22Rv1 (cell line): ENCODE data around the gene RBBP9.
"Not testable (repeated sequence)": the region's sequence is repeated elsewhere in the genome, so short reads cannot be mapped to it uniquely, and the experiment has no call there.

Source experiments
- H3K27ac ChIP-seq: fragments of 450-650 bp; 2 replicates; pipeline ENCODE4 v1.5.1; 2017
- CTCF ChIP-seq: fragments of 450-650 bp; IDR thresholded peaks from 2 replicates; pipeline ENCODE4 v1.5.1; 2017; ENCODE audit warnings: mild to moderate bottlenecking
- ZFX ChIP-seq: fragments of 450-650 bp; IDR thresholded peaks from 2 replicates; pipeline ENCODE4 v1.6.1; 2017; ENCODE audit warnings: antibody characterized with exemption, borderline replicate concordance

RBBP9 gene

DNA sequence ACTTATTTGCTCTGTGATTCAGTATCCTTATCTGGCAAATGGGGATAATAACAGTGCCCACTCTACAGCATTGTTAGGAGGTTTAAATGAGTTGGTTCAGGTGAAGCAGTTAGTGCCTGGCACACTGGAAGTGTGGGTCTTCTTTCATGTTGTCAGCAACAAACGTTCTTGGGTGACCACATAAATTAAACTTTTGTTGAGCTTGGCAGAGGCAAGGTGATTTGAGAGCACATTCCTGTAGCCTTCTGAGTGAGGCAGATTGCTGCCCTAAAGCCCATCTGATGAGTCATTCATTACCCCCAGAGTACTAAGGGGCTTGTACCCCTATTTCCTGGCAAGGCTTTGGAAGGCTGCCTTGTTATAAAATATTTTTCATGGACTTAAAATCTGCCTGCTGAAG is 36.5 kb upstream of the RBBP9 start:
- no peak for TF ChIP-seq ZFX
- no peak for TF ChIP-seq CTCF
- no peak overlapping the region for H3K27ac ChIP-seq

- TF ChIP-seq ZFX, result no peak
- TF ChIP-seq CTCF, result no peak
Observed at GRCh38 chr20:18532626-18533025, 35.6 kb upstream of the RBBP9 start.

GRCh38 chr20:18529041-18529440 is 32.0 kb upstream of the RBBP9 start:
- no peak for TF ChIP-seq ZFX
- TF ChIP-seq CTCF, result no peak
- H3K27ac ChIP-seq, result no peak overlapping the region

More at GRCh38 chr20:18532626-18533025, 35.6 kb upstream of the RBBP9 start:
- no peak overlapping the region for H3K27ac ChIP-seq

DNA sequence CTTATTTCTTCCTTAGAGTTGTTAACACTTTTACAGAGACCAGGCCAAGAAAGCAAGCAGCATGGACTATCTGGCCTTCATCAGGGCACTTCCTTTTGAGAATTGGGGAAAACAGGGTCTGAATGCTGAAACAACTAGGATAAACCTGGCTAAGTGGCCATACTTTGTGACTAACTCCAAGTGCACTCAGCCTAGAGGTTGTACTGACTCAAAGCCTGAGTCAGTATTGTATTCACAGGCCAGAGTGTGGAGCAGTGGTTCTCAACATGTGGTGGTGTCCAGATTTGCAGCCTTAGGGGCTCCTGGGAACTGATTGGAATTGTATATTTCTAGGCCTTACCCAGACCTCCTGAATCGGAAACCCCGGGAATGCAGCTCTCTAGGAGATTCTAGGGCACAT is 30.8 kb upstream of the RBBP9 start:
- H3K27ac ChIP-seq, result no peak overlapping the region

DNA sequence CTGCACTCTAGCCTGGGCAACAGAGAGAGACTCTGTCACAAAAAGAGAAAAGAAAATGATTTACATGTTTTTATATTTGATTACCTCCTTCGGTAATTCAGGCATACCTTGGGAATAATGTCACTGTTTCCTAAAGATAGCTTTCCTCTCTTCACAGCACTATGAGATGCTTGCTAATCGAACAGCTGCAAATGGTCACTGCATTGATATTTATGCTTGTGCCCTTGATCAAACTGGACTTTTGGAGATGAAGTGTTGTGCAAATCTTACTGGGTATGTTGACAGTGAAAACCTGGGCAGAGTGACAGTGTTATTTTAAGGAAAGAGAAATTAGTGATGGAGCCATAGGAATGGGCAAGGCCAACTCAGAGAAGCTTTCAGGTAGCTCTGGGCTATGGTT is 30.3 kb upstream of the RBBP9 start:
- TF ChIP-seq ZFX (no peak), CTCF (no peak)
- H3K27ac ChIP-seq, result no peak overlapping the region

More for the DNA sequence above, 30.8 kb upstream of the RBBP9 start:
- TF ChIP-seq ZFX (no peak), CTCF (no peak)

- H3K27ac ChIP-seq, result not testable (repeated sequence)
Observed at GRCh38 chr20:18526761-18527160, 29.7 kb upstream of the RBBP9 start.

GRCh38 chr20:18524646-18525045 is 27.6 kb upstream of the RBBP9 start:
- TF ChIP-seq ZFX (no peak), CTCF (no peak)
- H3K27ac ChIP-seq, result no peak overlapping the region

DNA sequence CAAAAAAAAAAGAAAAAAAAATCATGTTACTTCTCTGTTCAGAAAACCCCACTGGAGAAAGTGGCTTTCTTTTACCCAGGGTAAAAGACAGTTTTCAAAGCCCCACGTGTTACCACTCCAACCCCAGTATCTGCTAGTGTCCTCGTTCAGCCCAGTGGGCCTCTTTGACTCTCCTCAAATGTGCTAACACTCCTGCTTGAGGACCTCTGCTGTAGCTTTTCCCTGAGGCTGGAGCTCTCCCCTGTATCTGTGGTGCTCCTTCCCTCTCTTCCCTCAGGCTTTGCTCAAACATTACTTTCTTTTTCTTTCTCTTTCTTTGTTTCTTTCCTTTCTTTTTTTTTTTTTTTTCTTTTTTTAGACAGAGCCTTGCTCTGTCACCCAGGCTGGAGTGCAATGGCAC is 26.0 kb upstream of the RBBP9 start:
- no peak overlapping the region for H3K27ac ChIP-seq
- no peak for TF ChIP-seq ZFX
- no peak for TF ChIP-seq CTCF

- H3K27ac ChIP-seq, result not testable (repeated sequence)
Observed at GRCh38 chr20:18522066-18522465, 25.0 kb upstream of the RBBP9 start.
